Middle frontal gyrus (tissue), 1 donor: Measurements from ENCODE around the gene TSPOAP1.

ENCODE experiments used
- DNase-seq: peaks from one replicate; pipeline ENCODE4 v3.0.0-alpha.2; 2015; ENCODE audit warnings: low spot score; ENCODE audit errors: extremely low spot score

Gene TSPOAP1

GRCh38 chr17:58278661-58279015 is 50.0 kb downstream of the TSPOAP1 start:
- DNase-seq: no peak

GRCh38 chr17:58277802-58278595 is 50.6 kb downstream of the TSPOAP1 start:
- DNase-seq: no peak

- no peak for DNase-seq
Measured at GRCh38 chr17:58277107-58277801, 51.3 kb downstream of the TSPOAP1 start.

- DNase-seq: no peak
Measured at GRCh38 chr17:58276423-58276822, 52.2 kb downstream of the TSPOAP1 start.

GRCh38 chr17:58275417-58275816 is 53.2 kb downstream of the TSPOAP1 start:
- no peak for DNase-seq

GRCh38 chr17:58273453-58274104 is 55.0 kb downstream of the TSPOAP1 start:
- DNase-seq: no peak

GRCh38 chr17:58272367-58273280 is 56.0 kb downstream of the TSPOAP1 start:
- DNase-seq: no peak

GRCh38 chr17:58271216-58271931 is 57.2 kb downstream of the TSPOAP1 start:
- DNase-seq: no peak

- no peak for DNase-seq
Measured at GRCh38 chr17:58270476-58271215, 57.9 kb downstream of the TSPOAP1 start.

- DNase-seq: no peak
Measured at GRCh38 chr17:58269557-58270291, 58.9 kb downstream of the TSPOAP1 start.

- no peak for DNase-seq
Measured at GRCh38 chr17:58268774-58269556, 59.6 kb downstream of the TSPOAP1 start.

GRCh38 chr17:58268326-58268725 is 60.3 kb downstream of the TSPOAP1 start:
- DNase-seq: no peak

- no peak for DNase-seq
Measured at GRCh38 chr17:58267347-58268324, 61.0 kb downstream of the TSPOAP1 start.

GRCh38 chr17:58265902-58266875 is 62.4 kb downstream of the TSPOAP1 start:
- no peak for DNase-seq

- DNase-seq: no peak
Measured at GRCh38 chr17:58265271-58265670, 63.3 kb downstream of the TSPOAP1 start.
